ENCODE measurements around the gene MORC3.
"Not testable (repeated sequence)": the region's sequence is repeated elsewhere in the genome, so short reads cannot be mapped to it uniquely, and the experiment has no call there.

MORC3 gene

DNA sequence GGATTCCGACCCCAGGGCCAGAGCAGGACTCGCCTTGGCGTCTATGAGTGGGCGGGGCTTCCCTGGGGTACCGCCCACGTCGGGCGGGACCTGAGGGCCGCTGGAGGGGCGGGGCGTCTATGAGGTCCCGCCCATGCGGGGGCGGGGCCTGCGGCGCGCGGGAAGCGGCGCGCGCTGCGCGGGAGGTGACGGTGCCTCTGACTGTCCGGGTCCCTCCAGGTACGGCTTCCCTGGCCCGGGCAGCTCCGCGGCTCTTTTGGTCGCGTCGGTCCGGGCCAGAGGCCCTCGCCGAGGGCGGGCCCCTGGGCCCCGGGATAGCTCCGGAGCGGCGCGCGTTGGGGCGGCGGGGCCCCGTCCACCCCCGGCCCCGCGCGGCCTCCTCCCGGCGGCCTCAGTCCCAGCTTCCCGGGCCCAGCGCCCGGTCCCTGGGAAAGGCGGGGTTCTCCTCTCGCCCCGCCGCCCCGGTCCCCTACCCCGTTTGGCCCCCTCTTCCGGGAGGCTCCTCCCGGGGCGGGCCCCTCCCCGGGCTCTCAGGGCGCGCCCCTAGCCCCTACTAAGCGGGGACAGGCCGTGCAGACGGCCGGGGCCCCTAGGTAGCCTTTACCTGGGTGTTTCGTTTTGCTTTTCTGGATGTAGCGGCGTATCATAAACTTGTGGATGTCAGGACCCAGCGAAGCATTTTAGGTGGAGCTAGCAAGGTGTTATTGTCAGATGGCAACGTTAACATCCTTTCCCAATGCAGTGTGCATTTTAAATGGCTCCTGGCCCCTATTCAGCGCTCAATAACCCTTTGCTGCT is 65.4 kb downstream of the MORC3 start, which contains the start of gene CHAF1B:
Gene CHAF1B (plus strand): TSS at position 160 of the 798 bp plus-strand sequence. CDS start 745 bp downstream, outside the sequence.
- H3K27ac Mint-ChIP-seq: no peak within 1 kb of the TSS
- DNase-seq (ENCODE audit: low spot score in 2 of 2) (peak; percentile 88 to 93), ATAC-seq (ENCODE audit: low read depth) (peak; percentile 95)
- no peaks in the 10 kb centered on the region for H3K9me3 Mint-ChIP-seq
- H3K4me1 Mint-ChIP-seq: peaks cover 3% of the 10 kb centered on the region
- peak within 1 kb of the TSS; percentile 81 for H3K4me3 Mint-ChIP-seq
- H3K27me3 Mint-ChIP-seq: no peaks in the 10 kb centered on the region
- no peaks in the 10 kb centered on the region for H3K36me3 Mint-ChIP-seq

DNA sequence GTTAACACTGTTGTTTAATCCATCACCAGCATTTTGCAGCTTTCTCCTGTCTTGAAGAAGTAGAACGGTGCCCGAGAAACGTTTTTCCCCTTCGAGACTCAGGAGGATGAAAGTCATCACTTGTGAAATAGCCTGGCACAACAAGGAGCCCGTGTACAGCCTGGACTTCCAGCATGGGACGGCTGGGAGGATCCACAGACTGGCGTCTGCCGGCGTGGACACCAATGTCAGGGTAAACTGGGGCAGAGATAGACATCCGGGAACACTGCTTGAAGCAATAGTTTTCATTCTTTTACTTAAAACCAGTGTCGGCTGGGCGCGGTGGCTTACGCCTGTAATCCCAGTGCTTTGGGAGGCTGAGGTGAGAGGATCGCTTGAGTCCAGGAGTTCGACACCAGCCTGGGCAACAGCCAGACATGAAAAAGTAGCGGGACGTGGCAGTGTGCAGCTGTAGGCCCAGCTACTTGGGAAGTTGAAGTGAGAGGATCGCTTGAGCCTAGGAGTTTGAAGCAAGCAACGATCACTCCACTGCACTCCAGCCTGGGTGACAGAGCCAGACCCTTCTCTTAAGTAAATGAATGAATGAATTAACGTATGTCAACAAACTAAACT is 66.1 kb downstream of the MORC3 start:
- ATAC-seq (ENCODE audit: low read depth) (no peak), DNase-seq (ENCODE audit: low spot score in 2 of 2) (no peak)
- Mint-ChIP-seq H3K9me3 (no peaks in the 10 kb centered on the region), H3K36me3 (no peaks in the 10 kb centered on the region), H3K4me1 (peaks cover 3% of the 10 kb centered on the region), H3K4me3 (peak overlapping the region; percentile 81), H3K27ac (no peak overlapping the region), H3K27me3 (no peaks in the 10 kb centered on the region)

DNA sequence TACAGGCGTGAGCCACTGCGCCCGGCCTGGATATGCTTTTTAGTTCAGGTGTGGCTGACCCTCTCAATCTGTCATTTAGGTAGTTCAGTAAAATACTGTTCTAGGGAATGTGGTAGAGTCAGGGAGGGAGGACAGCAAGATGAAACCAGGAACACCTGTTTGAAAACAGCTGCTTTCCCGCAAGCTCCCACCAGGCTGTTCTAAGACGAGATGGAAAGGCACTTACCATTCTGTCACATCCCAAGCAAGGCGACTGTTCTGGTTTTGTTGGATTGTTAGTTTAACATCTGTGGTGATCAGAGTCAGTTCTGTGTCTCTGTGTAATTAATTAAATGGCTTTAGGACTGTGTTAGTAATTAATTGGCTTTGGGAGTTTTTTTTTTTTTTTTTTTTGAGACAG is 68.1 kb downstream of the MORC3 start:
- ATAC-seq (ENCODE audit: low read depth): no peak
- Mint-ChIP-seq H3K4me1 (peaks cover 3% of the 10 kb centered on the region), H3K9me3 (no peaks in the 10 kb centered on the region), H3K36me3 (peaks cover 5% of the 10 kb centered on the region), H3K27ac (no peak overlapping the region), H3K27me3 (no peaks in the 10 kb centered on the region), H3K4me3 (no peak overlapping the region)
- no peak for DNase-seq (ENCODE audit: low spot score in 2 of 2)

DNA sequence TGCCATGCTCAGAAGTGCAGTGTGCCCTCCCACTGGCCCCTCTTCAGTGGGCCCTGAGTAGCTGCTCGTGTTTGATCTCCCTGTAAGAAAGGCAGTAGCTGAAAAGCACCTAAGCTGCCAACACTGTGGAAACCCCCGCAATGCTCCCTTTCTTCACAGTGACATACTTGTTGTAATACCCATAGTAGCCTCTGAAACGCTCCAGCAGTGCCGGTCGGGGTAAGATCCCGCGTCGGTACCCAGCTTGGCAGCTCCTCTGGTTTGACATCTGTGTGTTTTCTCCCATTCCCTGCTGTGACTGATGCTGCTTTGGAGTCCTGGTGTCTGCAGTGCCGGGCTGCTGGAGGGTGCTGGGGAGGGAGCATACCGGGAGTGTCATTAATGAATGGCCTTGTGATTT is 68.8 kb downstream of the MORC3 start:
- no peaks in the 10 kb centered on the region for H3K9me3 Mint-ChIP-seq
- ATAC-seq (ENCODE audit: low read depth): peak; percentile 51
- no peak overlapping the region for H3K27ac Mint-ChIP-seq
- no peaks in the 10 kb centered on the region for H3K27me3 Mint-ChIP-seq
- DNase-seq (ENCODE audit: low spot score in 2 of 2): no peak
- H3K4me3 Mint-ChIP-seq: no peak overlapping the region
- H3K36me3 Mint-ChIP-seq: peaks cover 5% of the 10 kb centered on the region
- peaks cover 3% of the 10 kb centered on the region for H3K4me1 Mint-ChIP-seq

DNA sequence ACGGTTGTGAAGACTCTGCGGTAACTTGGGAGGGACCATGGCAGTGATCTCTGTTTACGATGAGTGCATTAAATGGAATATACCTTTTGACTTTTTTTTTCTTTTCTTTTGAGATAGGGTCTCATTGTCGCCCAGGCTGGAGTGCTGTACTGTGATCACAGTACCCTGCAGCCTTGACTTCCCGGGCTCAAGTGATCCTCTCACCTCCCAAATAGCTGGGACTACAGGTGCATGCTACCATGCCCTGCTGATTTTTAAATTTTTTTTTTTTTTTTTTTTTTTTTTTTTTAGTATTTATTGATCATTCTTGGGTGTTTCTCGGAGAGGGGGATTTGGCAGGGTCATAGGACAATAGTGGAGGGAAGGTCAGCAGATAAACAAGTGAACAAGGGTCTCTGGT is 71.7 kb downstream of the MORC3 start:
- not testable (repeated sequence) for DNase-seq (ENCODE audit: low spot score in 2 of 2); H3K4me3 Mint-ChIP-seq; H3K27me3 Mint-ChIP-seq; H3K36me3 Mint-ChIP-seq; H3K9me3 Mint-ChIP-seq; H3K4me1 Mint-ChIP-seq; ATAC-seq (ENCODE audit: low read depth); H3K27ac Mint-ChIP-seq

DNA sequence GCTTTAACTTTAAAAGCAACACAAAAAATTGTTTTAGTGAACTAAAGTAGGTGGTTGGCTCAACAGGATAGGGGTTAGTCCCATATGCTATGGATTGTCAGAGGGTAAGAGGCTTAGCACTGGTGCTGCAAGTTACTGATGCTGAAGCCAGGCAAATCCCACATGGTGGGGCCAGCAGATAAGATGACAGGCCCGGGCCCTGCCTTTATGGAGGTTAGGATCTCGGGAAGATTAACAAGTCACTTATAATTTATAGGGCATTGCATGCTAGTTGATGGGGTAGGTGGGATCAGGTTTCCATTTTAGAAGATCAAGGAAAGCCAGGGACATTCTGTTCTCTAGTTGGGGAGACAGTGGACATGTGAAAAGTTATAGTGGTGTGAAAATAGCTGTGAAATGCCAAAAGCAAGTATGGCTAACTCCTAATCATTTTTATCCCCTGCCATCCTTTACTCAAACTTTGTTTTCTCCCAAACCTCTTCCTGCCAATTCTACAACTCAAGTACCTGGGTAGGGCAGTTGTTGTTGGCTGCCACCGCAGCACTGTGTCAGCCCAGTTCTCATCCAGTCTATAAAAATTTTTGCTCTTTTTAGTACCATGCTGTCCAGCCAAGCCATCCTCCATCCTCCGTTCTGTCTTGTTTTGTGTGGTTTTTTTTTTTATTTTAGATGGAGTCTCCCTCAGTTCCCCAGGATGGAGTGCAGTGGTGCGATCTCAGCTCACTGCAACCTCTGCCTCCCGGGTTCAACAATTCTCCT is 75.5 kb downstream of the MORC3 start:
- no peak for DNase-seq (ENCODE audit: low spot score in 2 of 2)
- no peaks in the 10 kb centered on the region for H3K9me3 Mint-ChIP-seq
- peaks cover 14% of the 10 kb centered on the region for H3K36me3 Mint-ChIP-seq
- H3K27me3 Mint-ChIP-seq: no peaks in the 10 kb centered on the region
- H3K27ac Mint-ChIP-seq: no peak overlapping the region
- H3K4me1 Mint-ChIP-seq: no peaks in the 10 kb centered on the region
- no peak overlapping the region for H3K4me3 Mint-ChIP-seq
- no peak for ATAC-seq (ENCODE audit: low read depth)

DNA sequence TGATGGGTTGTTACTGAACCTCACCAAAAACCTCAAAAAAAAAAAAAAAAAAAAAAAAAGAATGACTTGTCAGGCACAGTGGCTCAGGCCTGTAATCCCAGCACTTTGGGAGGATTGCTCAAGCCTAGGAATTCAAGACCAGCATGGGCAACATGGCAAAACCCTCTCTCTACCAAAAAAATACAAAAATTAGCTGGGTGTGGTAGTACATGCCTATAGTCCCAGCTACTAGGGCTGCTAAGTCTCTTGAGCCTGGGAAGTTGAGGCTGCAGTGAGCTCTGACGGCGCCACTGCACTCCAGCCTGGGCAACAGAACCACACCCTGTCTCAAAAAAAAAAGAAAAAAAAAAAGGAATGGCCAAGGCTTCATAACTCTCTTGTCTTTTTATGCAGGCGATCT is 76.3 kb downstream of the MORC3 start:
- no peaks in the 10 kb centered on the region for H3K4me1 Mint-ChIP-seq
- no peak overlapping the region for H3K4me3 Mint-ChIP-seq
- ATAC-seq (ENCODE audit: low read depth): no peak
- no peak for DNase-seq (ENCODE audit: low spot score in 2 of 2)
- H3K27ac Mint-ChIP-seq: no peak overlapping the region
- peaks cover 13% of the 10 kb centered on the region for H3K36me3 Mint-ChIP-seq
- no peaks in the 10 kb centered on the region for H3K9me3 Mint-ChIP-seq
- H3K27me3 Mint-ChIP-seq: no peaks in the 10 kb centered on the region

DNA sequence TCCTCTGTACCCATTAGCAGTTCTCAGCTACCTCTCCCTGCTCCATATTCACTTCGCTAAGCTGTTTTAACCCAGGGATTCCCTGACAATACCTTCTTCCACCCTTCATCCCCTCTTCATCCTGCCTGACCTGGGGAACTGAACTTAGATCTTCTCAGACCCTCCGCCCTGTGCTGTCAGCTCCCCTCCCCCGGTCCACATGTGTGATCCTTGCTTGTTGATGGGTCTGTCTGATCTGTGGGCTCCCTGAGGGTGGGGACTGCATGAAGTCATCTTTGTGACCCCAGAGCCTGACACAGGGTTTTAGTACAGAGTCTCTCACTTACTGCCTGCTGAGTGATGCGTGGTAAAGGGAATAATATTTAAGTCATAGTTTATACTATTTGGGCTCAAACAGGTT is 77.0 kb downstream of the MORC3 start:
- no peaks in the 10 kb centered on the region for H3K9me3 Mint-ChIP-seq
- no peak for DNase-seq (ENCODE audit: low spot score in 2 of 2)
- no peak for ATAC-seq (ENCODE audit: low read depth)
- no peak overlapping the region for H3K27ac Mint-ChIP-seq
- H3K4me3 Mint-ChIP-seq: no peak overlapping the region
- peaks cover 13% of the 10 kb centered on the region for H3K36me3 Mint-ChIP-seq
- no peaks in the 10 kb centered on the region for H3K27me3 Mint-ChIP-seq
- no peaks in the 10 kb centered on the region for H3K4me1 Mint-ChIP-seq

DNA sequence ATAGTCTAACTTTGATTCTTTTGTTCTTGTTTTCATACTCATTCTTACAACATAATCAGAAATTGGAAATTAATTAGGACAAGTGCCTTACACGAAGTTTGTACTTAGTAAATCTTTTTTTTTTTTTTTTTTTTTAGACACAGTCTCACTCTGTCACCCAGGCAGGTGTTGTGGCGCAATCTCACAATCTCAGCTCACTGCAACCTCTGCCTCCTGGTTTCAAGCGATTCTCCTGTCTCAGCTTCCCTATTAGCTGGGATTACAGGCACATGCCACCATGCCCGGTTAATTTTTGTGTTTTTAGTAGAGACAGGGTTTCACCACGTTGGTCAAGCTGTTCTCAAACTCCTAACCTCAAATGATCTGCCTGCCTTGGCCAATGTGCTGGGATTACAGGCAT is 77.6 kb downstream of the MORC3 start:
- no peaks in the 10 kb centered on the region for H3K4me1 Mint-ChIP-seq
- no peak for ATAC-seq (ENCODE audit: low read depth)
- no peak overlapping the region for H3K27ac Mint-ChIP-seq
- DNase-seq (ENCODE audit: low spot score in 2 of 2): no peak
- H3K36me3 Mint-ChIP-seq: peaks cover 15% of the 10 kb centered on the region
- H3K9me3 Mint-ChIP-seq: no peaks in the 10 kb centered on the region
- H3K27me3 Mint-ChIP-seq: no peaks in the 10 kb centered on the region
- no peak overlapping the region for H3K4me3 Mint-ChIP-seq

DNA sequence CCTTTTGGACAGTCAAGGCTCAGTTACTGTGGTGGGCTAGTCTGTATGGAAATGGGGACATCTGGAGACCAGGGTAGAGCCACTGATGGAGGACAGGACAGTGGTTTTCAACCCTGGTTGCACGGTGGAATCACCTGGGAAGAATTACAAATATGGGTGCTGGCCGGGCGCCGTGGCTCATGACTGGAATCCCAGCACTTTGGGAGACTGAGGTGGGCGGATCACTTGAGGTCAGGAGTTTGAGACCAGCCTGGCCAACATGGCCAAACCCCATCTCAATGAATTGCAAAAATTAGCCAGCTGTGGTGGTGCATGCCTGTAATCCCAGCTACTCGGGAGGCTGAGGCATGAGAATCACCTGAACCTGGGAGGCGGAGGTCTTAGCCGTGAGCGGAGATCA is 79.7 kb downstream of the MORC3 start:
- peaks cover 16% of the 10 kb centered on the region for H3K36me3 Mint-ChIP-seq
- not testable (repeated sequence) for ATAC-seq (ENCODE audit: low read depth); H3K4me1 Mint-ChIP-seq; DNase-seq (ENCODE audit: low spot score in 2 of 2); H3K4me3 Mint-ChIP-seq; H3K27me3 Mint-ChIP-seq; H3K9me3 Mint-ChIP-seq; H3K27ac Mint-ChIP-seq

DNA sequence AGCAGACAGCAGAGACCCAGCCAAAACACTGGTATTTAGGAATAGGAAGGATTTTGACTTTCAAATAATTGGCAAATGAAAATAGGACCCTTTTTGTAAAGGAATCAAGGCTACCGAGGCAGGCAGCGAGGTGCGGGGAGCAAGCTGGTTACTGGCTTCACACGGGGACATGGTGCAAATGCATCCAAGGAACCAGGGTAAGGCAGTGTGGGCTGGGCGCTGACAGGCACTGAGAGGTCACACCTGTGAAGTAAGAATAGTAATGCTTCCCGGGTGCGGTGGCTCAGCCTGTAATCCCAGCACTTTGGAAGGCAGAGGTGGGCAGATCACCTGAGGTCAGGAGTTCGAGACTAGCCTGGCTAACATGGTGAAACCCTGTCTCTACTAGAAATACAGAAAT is 80.7 kb downstream of the MORC3 start:
- Mint-ChIP-seq H3K4me3 (no peak overlapping the region), H3K27me3 (no peaks in the 10 kb centered on the region), H3K27ac (no peak overlapping the region), H3K36me3 (peaks cover 16% of the 10 kb centered on the region), H3K9me3 (no peaks in the 10 kb centered on the region), H3K4me1 (no peaks in the 10 kb centered on the region)
- DNase-seq (ENCODE audit: low spot score in 2 of 2) (no peak), ATAC-seq (ENCODE audit: low read depth) (no peak)

DNA sequence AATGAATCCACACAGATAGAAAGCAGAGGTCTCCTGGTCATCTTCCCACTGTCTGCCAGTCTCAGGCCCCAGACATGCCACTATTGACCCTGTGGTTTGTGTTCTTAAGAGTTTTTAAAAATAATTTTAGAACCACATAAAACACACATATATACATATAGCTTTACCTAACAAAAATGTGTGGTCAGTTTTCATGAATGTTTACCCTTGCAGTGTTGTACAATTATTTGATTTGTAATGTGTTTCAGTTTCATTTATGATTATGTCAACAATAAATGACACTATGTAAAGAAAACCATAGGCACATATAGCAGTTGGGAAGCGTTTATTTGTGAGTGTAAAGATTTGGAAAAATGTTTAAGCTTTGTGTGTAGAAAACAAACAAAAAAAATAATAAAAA is 82.3 kb downstream of the MORC3 start:
- H3K36me3 Mint-ChIP-seq: peaks cover 13% of the 10 kb centered on the region
- no peak overlapping the region for H3K4me3 Mint-ChIP-seq
- H3K27me3 Mint-ChIP-seq: no peaks in the 10 kb centered on the region
- no peaks in the 10 kb centered on the region for H3K4me1 Mint-ChIP-seq
- H3K9me3 Mint-ChIP-seq: no peaks in the 10 kb centered on the region
- H3K27ac Mint-ChIP-seq: no peak overlapping the region
- ATAC-seq (ENCODE audit: low read depth) (no peak), DNase-seq (ENCODE audit: low spot score in 2 of 2) (no peak)

DNA sequence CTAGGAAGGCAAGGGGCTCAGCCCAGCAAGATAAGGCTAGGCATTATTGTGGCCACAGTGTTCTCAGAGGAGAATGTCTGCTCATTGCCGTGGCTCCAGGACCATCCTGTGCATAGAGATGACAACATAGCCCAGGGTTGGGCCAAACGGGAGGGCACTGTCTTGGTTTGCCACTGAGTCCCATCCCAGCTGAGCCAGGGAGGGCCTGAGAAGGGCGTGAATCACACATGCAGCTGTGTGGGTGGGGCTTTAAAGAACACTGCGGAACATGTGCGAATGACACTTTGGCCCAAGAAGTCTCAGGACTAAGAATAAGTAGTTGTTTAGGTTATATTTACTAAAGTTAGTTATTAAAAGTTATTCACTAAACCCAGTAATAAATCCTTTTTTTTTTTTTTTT is 83.7 kb downstream of the MORC3 start:
- Mint-ChIP-seq H3K4me3 (no peak overlapping the region), H3K9me3 (no peaks in the 10 kb centered on the region), H3K4me1 (no peaks in the 10 kb centered on the region), H3K27ac (no peak overlapping the region), H3K36me3 (peaks cover 13% of the 10 kb centered on the region), H3K27me3 (no peaks in the 10 kb centered on the region)
- no peak for DNase-seq (ENCODE audit: low spot score in 2 of 2)
- ATAC-seq (ENCODE audit: low read depth): no peak

DNA sequence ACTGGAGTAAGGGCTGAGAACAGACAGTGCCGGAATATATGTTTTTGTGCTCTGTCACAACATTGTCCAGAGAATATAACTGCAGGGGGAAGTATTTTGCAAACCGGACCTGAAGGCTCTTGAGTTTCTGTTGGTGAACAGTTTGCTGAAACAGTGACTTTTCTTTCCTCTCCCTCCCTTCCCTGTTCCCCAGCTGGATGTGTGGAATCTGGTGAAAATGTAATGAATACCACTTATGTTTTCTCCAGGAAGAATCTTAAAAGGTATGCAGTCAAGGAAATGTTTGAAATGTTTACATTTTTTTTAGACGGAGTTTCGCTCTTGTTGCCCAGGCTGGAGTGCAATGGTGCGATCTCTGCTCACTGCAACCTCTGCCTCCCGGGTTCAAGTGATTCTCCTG is 88.6 kb downstream of the MORC3 start:
- ATAC-seq (ENCODE audit: low read depth): no peak
- no peak overlapping the region for H3K4me3 Mint-ChIP-seq
- no peaks in the 10 kb centered on the region for H3K27me3 Mint-ChIP-seq
- no peak for DNase-seq (ENCODE audit: low spot score in 2 of 2)
- H3K36me3 Mint-ChIP-seq: peaks cover 17% of the 10 kb centered on the region
- peaks cover 1% of the 10 kb centered on the region for H3K9me3 Mint-ChIP-seq
- H3K27ac Mint-ChIP-seq: no peak overlapping the region
- no peaks in the 10 kb centered on the region for H3K4me1 Mint-ChIP-seq
